GM18519 (cell line): Measurements from ENCODE around the gene MAPK1.

ENCODE experiments used
- ATAC-seq: cut with Tn5 transposase; IDR thresholded peaks from one replicate; pipeline ENCODE4 v1.9.1; 2021; ENCODE audit warnings: mild to moderate bottlenecking, moderate library complexity; ENCODE audit not compliant: unreplicated experiment, low FRiP score

Gene MAPK1

GRCh38 chr22:21709688-21710087 is 157.8 kb downstream of the MAPK1 start:
- ATAC-seq, result no peak

GRCh38 chr22:21708960-21709359 is 158.5 kb downstream of the MAPK1 start:
- ATAC-seq, result no peak

- ATAC-seq, result no peak
These were observed 159.8 kb downstream of the MAPK1 start for GRCh38 chr22:21707677-21708076.
